A673 (cell line): ENCODE results near the gene RAG2. TPM values are rescaled to one million over a fixed set of nuclear protein-coding genes. Genes with fewer than 3 reads are reported as not detected.

Source experiments
- BruUV-seq: library from RNA; stranded (reverse); fragments of 400-500 nt; replicated peaks from 2 replicates; lab custom pipeline; 2021; lab: Mats Ljungman, UMichigan
- CTCF ChIA-PET: fragments of 300-600 bp; sonication (Branson Sonifier 250); formaldehyde crosslinking; loops from one replicate; lab custom pipeline; 2022; ENCODE audit warnings: antibody characterized with exemption; lab: Charles Lee
- POLR2A ChIA-PET: fragments of 300-600 bp; sonication (Branson Sonifier 250); formaldehyde crosslinking; loops from one replicate; lab custom pipeline; 2022; ENCODE audit warnings: antibody characterized with exemption; ENCODE audit not compliant: low non-redundant PET; lab: Charles Lee
- DNase-seq: peaks from one replicate; pipeline ENCODE4 v3.0.0-alpha.2; 2015; ENCODE audit warnings: low spot score
- H3K27ac ChIP-seq: fragments of 200-600 bp; sonication (generic); 2 replicates; pipeline ENCODE4 v1.5.1; 2016; ENCODE audit warnings: mixed run types, low read depth, mild to moderate bottlenecking, mixed read lengths, antibody characterized with exemption, low read length; ENCODE audit not compliant: poor library complexity, severe bottlenecking
- H3K27me3 ChIP-seq: fragments of 200-600 bp; sonication (generic); replicated peaks from 2 replicates; pipeline ENCODE4 v1.6.1; 2017; ENCODE audit warnings: mixed run types, low read depth, mild to moderate bottlenecking, mixed read lengths, antibody characterized with exemption, low read length; ENCODE audit not compliant: insufficient read depth, poor library complexity
- H3K36me3 ChIP-seq: fragments of 200-600 bp; sonication (generic); 2 replicates; pipeline ENCODE4 v1.6.1; 2016; ENCODE audit warnings: mixed run types, mild to moderate bottlenecking, mixed read lengths, antibody characterized with exemption, low read length; ENCODE audit not compliant: insufficient read depth, poor library complexity, severe bottlenecking
- H3K4me1 ChIP-seq: fragments of 200-600 bp; sonication (generic); 2 replicates; pipeline ENCODE4 v1.6.1; 2017; ENCODE audit warnings: mixed run types, mild to moderate bottlenecking, mixed read lengths, antibody characterized with exemption, low read length; ENCODE audit not compliant: insufficient read depth, poor library complexity, severe bottlenecking
- H3K4me3 ChIP-seq: fragments of 200-600 bp; sonication (generic); 2 replicates; pipeline ENCODE4 v1.5.1; 2016; ENCODE audit warnings: low read depth, mixed run types, mild to moderate bottlenecking, mixed read lengths, low read length; ENCODE audit not compliant: poor library complexity, severe bottlenecking
- H3K9me3 ChIP-seq: fragments of 200-600 bp; sonication (generic); 2 replicates; pipeline ENCODE4 v1.6.1; 2016; ENCODE audit warnings: mixed run types, low read depth, mild to moderate bottlenecking, mixed read lengths, antibody characterized with exemption, low read length; ENCODE audit not compliant: poor library complexity, severe bottlenecking
- CTCF ChIP-seq: fragments of 300-800, 200-600 bp; sonication (generic); conservative IDR thresholded peaks from 2 replicates; pipeline ENCODE4 v1.5.1; 2017; ENCODE audit warnings: low read depth, mild to moderate bottlenecking, antibody characterized with exemption, low read length, moderate library complexity, mixed read lengths
- EZH2 ChIP-seq: fragments of 200-600 bp; sonication (generic); IDR thresholded peaks from 2 replicates; pipeline ENCODE4 v1.6.1; 2017; ENCODE audit warnings: borderline replicate concordance, low read depth, mild to moderate bottlenecking, mixed read lengths, antibody characterized with exemption, low read length; ENCODE audit not compliant: poor library complexity, severe bottlenecking
- intact Hi-C: fragments of 100-400 bp; cut with micrococcal nuclease; formaldehyde crosslinking; loops from one replicate; pipeline ENCODE4 v1.10.0; 2022; ENCODE audit not compliant: unreplicated experiment
- total RNA-seq: library from RNA; stranded (reverse); gene quantifications from 2 replicates; pipeline ENCODE4 v1.2.3, GENCODE V29; 2021

Gene RAG2
- total RNA-seq, 1 experiment from 2014 or later = not detected

- intact Hi-C loops = no loop called here
- no peak for DNase-seq
- Histone ChIP-seq H3K4me3 (no peak overlapping the region), H3K9me3 (no peaks in the 10 kb centered on the region), H3K27ac (no peak overlapping the region), H3K4me1 (peaks cover 11% of the 10 kb centered on the region), H3K27me3 (no peaks in the 10 kb centered on the region), H3K36me3 (no peaks in the 10 kb centered on the region)
- ChIA-PET CTCF (interaction anchor here (1.2 kb wide), 1 partner anchor 54 kb away, joined by 3 read pairs; no protein-coding TSS in a partner anchor), POLR2A (no interaction called here)
- TF ChIP-seq CTCF = no peak
- no peak for TF ChIP-seq EZH2
- no TSS peak for BruUV-seq
These were observed 20.5 kb upstream of the RAG2 start for GRCh38 chr11:36618363-36619047.

GRCh38 chr11:36617543-36618362, 19.7 kb upstream of the RAG2 start:
- no peaks in the 10 kb centered on the region for H3K9me3 ChIP-seq
- H3K36me3 ChIP-seq = no peaks in the 10 kb centered on the region
- no peak for DNase-seq
- intact Hi-C loops = no loop called here
- H3K27me3 ChIP-seq = no peaks in the 10 kb centered on the region
- BruUV-seq = no TSS peak
- TF ChIP-seq CTCF = no peak
- no peak for TF ChIP-seq EZH2
- H3K27ac ChIP-seq = no peak overlapping the region
- no peak overlapping the region for H3K4me3 ChIP-seq
- peaks cover 11% of the 10 kb centered on the region for H3K4me1 ChIP-seq
- POLR2A ChIA-PET = no interaction called here
- CTCF ChIA-PET = no interaction called here

GRCh38 chr11:36615826-36616225, 17.8 kb upstream of the RAG2 start:
- H3K4me1 ChIP-seq = peaks cover 11% of the 10 kb centered on the region
- POLR2A ChIA-PET = no interaction called here
- CTCF ChIA-PET = no interaction called here
- no peak overlapping the region for H3K4me3 ChIP-seq
- intact Hi-C loops = no loop called here
- no peak overlapping the region for H3K27ac ChIP-seq
- TF ChIP-seq EZH2 (no peak), CTCF (no peak)
- no peaks in the 10 kb centered on the region for H3K27me3 ChIP-seq
- no peaks in the 10 kb centered on the region for H3K9me3 ChIP-seq
- H3K36me3 ChIP-seq = no peaks in the 10 kb centered on the region
- DNase-seq = no peak
- BruUV-seq = no TSS peak
